GM19395 (cell line): ENCODE data around the gene CFAP298.
"Not testable (repeated sequence)": the region's sequence is repeated elsewhere in the genome, so short reads cannot be mapped to it uniquely, and the experiment has no call there.

Source experiments
- ATAC-seq: cut with Tn5 transposase; IDR thresholded peaks from one replicate; pipeline ENCODE4 v1.9.1; 2021; ENCODE audit warnings: mild to moderate bottlenecking, moderate library complexity; ENCODE audit not compliant: unreplicated experiment

Gene CFAP298

GRCh38 chr21:32569261-32570230 lies 42.6 kb downstream of the CFAP298 start:
- peak; percentile 89 for ATAC-seq

GRCh38 chr21:32567626-32568025 lies 44.6 kb downstream of the CFAP298 start:
- ATAC-seq = no peak

- no peak for ATAC-seq
Measured at GRCh38 chr21:32566741-32567389, 45.3 kb downstream of the CFAP298 start.

- ATAC-seq = no peak
Measured at GRCh38 chr21:32565856-32566465, 46.2 kb downstream of the CFAP298 start.

GRCh38 chr21:32562915-32563314 lies 49.3 kb downstream of the CFAP298 start:
- ATAC-seq = no peak

- ATAC-seq = no peak
Measured at GRCh38 chr21:32562426-32562825, 49.8 kb downstream of the CFAP298 start.

GRCh38 chr21:32561476-32561875 lies 50.7 kb downstream of the CFAP298 start:
- ATAC-seq = not testable (repeated sequence)

- ATAC-seq = no peak
Measured at GRCh38 chr21:32560896-32561295, 51.3 kb downstream of the CFAP298 start.

- no peak for ATAC-seq
Measured at GRCh38 chr21:32559006-32559610, 53.1 kb downstream of the CFAP298 start.

- no peak for ATAC-seq
Measured at GRCh38 chr21:32558106-32558505, 54.1 kb downstream of the CFAP298 start.

- no peak for ATAC-seq
Measured at GRCh38 chr21:32554832-32555638, 57.1 kb downstream of the CFAP298 start.

GRCh38 chr21:32549886-32550285 lies 62.3 kb downstream of the CFAP298 start:
- no peak for ATAC-seq

- ATAC-seq = no peak
Measured at GRCh38 chr21:32549440-32549839, 62.7 kb downstream of the CFAP298 start.
